GM11168 (cell line): ENCODE results near the gene ALPP.

Experiments
- in situ Hi-C: fragments of 300-500 bp; cut with MboI; formaldehyde crosslinking; loops from one replicate; pipeline ENCODE4 v1.12.0; 2022; ENCODE audit warnings: low sequenced_read_pairs; ENCODE audit not compliant: unreplicated experiment

Gene ALPP

DNA sequence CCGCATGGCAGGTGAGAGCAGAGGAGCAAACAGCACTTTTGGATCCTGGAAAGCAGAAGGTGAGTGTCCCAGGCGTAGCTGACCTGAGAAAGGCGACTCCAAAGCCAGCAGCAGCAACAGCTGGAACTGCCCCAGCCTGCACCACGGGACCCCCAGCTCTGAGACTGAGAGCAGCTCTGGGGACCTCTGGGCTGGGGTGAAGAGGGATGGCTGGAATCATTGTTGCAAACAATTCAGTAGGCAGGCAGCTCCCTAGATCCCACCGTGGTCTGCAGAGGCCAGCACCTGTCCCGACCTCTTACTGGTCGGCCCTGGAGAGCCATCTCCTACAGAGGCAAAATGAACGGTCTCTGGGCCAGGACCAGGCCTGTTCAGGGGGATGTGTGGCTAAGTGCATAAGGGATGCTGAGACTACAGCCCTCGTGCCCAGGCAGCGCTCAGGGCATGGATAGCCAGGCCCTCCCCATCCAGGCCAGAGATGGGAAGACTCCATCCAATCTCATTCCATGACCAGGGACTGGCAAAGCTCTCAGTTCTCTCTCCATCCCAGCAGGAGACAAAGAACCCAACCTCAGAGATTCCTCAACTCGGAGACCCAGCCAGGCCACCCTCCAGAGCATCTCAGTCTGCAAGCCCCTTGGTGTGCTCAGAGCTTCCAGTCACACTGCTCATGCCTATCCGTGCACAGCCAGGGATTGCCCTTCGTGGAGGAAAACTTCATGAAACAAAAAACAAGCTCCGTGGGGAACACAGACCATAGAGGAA, 38.2 kb upstream of the ALPP start:
- in situ Hi-C loops = no loop called here

DNA sequence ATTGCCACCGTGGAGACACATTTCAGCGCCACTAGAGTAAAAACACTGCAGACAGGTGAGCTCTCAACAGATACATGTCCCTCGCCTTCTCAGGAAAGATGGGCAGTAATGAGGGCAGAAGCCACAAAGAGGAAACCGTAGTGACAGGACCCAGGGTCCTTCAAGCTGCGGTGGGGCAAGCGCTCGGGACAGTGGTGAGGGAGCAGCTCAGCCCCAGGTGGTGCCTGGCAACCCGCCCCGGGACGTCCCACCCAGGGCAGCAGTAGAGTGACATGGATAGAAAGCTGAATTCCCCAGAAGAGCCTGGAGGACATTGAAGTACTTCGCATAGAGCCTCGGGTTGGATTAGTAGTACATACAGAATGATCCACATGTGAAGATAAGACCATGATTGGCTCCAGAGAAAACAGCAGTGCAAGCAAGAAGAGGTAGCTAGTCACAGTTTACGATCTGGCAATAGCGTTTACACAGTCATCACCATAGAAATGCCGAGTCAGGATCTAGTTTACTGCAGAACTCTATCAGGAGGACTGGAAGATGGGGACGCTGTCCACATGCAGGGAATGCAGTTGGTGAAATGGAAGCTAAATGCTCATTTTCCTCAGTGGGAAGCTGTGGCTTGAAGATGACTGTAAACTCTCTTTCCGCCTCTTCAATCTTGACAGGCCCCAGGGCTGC, 37.4 kb upstream of the ALPP start:
- in situ Hi-C loops = no loop called here

DNA sequence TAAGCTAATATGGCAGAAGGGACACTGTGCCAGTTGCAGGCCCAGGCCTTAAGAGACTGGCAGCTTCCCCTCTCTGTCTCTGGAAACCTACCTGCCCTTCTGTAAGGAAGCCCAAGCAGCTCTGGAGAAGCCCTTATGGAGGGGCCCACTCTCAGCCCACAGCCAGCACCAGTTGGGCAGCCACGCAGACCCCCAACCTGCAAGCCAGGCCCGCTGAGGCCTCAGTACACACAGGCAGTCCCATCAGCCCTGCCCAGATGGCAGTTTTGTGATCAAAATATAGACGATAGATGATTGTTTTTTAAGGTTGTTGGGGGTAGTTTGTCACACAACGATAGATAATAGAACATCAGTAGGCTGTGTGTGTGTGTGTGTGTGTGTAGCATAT, 36.8 kb upstream of the ALPP start:
- in situ Hi-C loops = no loop called here

DNA sequence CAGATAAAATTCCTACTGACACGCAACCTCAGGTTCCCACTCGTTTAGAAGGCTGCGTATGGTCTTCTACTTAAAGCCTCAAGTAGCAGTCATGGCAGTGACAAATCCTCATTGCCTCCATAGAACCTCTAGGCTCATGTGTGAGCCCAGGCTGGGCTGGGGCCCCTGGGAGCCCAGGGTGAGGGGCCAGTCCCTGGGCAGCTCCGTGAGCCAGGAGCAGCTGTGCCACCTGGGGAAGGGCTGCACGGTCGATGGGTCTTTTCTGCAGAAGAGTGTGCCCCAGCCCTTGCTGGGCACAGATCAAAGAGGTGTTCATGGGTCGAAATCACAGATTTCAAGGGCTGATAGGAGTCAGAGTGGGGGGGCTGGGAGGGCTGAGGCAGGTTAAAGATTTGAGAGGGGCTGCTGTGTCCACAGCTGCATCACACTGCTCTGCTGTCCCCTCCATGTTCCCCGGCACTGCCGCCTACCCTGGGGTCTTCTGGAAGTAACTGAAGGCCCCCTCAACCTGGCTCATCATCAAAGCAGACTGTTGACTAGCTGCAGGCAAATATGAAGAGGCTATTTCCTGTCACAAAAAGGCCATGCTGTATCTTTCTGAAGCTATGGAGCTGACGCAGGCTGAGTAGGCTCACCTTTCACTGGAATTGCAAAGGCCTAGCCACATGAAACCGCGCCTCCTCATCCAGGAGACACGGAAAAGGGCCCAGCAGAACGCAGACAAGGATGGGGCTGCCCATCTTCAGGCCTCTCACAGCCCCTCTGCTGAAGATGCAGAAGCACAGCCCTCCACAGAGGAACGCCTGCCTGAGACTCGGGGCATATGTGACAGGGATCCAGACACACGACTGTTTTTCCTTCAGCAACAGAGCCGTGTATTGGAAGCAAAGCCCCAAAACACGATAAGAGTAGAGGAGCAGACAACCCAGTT, 35.7 kb upstream of the ALPP start:
- in situ Hi-C loops = no loop called here

DNA sequence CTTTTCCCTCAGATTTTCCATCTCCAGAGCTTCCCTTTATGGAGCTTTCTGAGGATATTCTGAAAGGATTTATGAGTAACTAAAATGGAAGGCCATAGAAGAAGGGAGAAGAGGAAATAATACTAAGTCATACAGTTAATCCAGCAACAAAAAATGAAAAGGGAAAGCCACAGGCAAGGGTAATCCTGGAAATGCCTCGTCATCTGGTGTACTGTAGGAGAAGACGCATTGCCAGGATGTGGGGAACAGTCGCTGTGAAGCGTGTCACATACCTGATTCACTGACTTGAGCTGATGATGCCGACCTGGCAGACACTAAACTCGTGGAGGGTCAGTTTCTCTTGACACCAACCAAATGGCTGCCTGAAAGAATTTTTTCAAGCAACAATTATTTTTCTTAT, 34.7 kb upstream of the ALPP start:
- in situ Hi-C loops = no loop called here

DNA sequence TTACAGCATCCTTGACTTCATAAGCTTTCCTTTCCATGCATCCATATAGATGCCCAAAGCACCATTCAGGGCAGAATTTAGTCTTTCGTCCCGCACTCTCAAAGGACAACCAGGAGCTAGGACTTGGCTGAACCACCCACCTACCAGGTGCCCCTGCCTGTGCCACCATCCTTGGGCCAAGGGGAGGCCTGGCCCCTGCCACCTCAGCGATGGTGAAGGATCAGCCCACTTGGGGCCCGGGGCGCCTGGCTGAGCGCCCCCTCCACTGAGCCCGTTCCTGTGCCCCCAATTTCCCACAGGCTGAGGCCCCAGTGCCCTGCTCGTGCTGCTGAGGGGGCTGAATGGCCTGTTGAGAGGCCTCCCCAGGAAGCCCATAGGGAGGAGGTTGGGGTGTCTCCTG, 33.3 kb upstream of the ALPP start:
- in situ Hi-C loops = no loop called here

DNA sequence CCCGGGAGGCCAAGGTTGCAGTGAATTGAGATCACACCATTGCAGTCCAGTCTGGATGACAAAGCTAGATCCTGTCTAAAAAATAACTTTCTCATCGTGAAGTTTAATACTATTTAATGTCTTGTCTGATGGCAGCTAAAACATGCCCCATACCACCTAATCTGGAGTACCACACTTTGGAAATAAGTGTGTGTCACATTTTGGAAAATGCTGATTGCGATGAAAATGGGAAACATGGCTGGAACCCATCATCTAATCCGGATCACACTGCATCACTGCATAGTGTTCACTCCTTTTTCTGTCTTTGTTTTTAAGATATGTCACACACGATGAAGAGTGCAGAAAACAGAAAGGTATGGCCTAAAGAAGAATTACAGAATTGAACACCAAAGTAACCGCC, 31.2 kb upstream of the ALPP start:
- in situ Hi-C loops = no loop called here

DNA sequence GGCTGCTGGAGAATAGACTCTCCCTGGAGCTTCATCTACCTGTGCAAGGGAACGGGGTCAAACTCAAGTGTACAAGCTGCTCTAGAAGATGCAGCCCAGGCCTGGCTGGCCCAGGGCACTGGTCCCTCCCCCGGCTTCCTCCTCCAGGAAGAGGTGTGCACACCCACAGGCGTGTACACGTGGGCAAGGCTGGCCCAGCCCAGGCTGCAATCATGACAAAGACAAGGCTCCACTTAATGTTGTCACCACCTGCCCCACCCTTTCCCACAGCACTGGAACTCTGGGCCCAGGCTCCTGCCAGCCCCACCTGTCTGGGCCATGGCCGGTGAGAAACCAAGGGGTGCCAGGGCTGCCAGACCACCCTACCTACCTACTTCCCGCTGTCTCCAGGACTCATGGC, 29.6 kb upstream of the ALPP start:
- in situ Hi-C loops = no loop called here

DNA sequence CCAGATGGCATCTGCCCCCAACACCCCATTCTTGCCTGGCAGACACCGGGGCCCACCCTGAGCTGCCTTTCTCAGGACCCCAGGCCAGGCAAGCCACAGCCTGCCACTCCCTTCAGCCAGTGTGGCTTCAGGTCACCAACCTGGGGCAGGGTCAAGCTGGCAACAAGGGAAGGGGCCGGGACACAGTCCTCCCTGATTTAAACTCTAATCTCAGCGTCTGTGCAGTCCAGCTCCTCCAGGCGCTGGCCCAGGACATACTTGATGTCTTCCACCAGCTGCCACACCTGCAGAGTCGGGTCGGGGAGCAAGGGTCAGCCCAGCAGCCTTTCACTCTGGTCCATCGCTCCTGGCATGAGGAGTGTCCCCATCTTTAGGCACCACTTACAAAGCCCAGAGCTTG, 29.0 kb upstream of the ALPP start:
- in situ Hi-C loops = no loop called here

DNA sequence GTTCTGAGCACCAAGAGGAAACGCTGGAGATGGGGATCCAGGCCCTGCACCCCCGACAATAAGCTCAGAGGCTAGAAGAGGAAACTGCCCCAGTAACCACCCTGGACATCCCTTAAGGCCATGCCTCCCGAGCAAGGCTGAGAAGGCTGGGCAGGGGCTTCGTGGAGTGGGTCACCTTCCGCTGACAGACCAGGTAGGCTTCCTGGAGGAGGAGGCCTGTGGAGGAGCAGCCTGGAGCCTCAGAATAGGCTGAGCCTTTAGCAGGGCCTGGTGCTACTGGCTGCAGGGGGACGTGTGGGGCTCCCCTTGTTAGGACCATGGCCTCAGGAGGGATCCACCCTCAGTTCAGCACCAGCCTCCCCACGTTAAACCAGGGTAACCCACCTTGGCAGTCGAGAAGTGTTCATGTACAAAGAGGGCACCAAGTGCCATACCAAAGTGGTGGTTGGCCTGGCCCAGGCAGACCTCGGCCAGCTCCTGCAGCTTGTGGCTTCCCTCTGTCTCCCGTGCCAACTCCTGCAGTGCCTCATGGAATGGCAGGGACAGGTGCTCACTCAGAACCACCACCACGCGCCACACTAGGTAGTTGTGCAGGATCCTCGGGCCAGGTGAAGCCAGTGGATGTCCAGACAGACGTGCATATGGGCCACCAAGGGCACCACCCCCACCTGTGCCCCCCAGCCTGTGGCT, 28.5 kb upstream of the ALPP start:
- in situ Hi-C loops = no loop called here

DNA sequence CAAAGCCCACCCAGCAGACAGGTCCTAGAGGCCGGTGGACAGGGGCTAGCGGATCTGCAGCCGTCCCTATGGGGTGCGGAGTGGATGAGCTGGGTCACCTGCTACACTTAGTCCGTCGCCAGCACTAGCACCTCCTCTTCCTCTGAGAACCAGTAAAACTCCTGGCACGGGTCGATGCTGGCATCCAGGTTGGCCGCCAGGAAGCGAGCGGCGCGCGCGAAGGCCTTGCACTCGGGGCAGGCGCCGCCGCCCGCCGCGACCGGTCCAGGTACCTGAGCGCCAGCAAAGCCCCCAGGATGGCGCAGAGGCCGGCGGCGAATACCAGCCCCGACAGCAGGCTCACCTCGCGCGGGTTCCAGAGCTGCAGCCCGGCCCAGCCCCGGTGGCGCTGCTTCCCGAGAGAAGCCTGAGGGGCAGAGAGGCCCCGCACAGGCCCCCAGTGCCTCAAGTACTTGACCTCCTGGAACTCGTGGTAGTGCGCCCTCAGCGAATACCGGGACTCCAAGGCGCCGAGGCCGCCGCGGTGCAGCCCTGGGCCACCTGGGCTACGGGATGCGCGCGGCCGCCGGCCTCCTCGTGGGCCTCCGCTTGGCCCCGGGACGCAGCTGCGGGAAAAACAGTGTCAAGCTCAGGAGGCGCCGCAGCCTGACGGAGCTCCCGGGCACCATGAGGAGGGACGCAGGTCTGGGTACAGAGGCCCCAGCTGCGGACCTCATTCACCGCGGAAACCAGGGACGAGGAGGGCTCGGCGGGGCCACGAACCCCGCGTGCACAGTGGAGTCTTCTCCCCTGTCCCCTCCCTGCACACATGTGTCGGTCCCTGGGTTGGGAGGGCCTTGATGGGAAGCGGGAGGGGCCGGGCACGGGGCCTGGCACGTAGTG, 27.5 kb upstream of the ALPP start:
- in situ Hi-C loops = no loop called here

DNA sequence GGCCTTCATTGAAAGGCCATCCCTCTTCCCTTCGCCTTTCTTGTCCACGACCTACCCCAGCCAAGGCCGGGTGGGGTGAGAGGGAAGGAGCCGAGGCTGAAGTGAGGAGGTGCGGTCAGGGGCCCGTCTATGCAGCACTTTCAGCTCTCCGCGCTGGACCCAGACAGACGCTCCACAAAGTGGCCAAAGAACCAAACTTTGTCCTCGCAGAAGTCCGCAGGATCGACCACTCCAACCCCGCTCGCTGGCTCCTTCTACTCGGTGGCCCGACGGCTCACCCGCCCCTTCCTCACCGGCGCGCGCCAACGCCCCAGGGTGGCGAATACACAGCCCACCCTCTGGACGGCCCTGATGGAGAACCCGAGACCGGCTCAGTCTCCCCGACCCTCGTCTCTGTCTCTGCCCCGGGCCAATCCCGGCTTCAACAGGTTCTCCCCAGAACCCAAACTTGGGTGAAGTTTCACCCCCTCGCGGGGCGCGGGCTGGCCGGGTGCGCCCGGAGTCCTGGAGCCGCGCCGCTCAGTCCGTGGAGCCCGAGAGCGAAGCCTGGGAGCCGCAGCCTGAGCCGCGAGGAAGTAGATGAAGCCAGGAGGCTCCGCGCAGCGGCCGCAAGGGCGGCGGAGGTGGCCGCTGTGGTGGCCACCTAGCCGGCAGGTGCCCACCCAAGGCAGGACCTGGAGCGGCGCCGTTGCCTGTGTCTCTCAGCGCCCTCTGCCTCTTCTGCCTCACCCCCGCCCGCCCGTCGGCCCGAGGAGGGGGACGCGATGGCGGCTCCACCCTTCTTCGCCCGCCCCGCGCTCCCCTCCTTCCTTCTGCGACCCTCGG, 26.7 kb upstream of the ALPP start:
- in situ Hi-C loops = no loop called here

DNA sequence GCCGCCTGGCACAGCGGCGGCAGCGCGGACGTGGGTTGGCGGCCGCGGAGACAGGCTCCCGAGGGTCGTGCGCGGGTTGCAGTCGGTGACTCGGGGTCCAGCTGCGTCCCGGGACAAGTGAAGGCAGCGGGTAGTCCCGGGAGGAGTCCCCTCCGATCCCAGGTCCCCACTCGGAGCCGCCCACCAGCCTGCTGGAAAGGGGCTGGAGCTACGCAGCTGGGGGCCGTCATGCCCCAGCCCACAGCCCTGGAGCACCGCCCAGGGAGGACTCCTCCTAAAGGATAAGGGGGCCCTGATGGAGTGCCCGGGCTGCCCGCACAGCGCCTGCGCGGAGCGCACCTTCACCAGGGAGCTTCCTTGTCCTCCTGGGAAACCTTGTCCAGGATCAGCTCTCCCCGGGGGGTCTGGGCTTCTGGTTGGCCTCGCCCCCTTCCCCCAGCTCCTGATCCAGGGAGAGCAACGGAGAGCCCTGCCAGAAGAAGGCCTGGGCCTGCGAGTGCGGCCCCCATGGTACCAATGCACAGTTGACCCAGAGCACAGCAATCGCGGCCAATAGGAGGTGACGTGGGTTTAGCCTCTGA, 25.9 kb upstream of the ALPP start:
- in situ Hi-C loops = no loop called here

DNA sequence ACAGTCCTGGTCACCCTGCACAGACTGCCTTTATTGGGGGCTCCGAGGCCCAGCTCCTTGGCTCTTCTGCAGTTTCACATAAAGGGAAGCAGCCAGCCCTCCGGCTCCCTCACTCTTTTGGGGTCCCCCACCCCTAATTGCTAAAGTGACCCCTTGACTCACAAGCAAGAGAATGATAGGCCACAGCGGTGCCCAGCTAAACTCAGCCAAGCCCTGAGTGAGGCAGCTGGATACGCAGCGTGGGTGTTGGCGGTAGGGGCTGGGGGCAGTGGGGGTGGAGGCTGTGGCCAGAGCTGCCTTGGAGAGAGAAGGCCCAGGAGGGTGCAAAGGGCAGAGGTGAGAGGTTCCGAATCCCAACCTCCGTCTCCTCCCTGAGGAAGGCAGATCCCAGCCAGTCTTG, 25.5 kb upstream of the ALPP start:
- in situ Hi-C loops = no loop called here

DNA sequence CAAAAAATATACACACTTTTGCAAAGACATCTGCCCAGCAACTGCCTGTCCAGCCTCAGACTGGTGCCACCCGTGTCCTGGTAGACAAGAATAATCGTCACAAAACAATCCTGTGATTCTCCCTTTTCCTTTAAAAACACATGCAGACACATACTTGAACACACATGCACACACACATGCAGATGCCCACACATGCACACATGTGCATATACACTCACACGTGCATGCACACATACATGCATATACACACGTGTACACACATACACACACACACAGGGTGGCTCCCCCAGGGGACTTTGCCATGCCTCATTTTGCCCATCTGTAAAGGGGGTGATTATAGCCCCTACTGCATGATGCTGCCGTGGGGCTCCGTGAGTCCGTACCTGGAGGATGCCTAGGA, 24.9 kb upstream of the ALPP start:
- in situ Hi-C loops = no loop called here

DNA sequence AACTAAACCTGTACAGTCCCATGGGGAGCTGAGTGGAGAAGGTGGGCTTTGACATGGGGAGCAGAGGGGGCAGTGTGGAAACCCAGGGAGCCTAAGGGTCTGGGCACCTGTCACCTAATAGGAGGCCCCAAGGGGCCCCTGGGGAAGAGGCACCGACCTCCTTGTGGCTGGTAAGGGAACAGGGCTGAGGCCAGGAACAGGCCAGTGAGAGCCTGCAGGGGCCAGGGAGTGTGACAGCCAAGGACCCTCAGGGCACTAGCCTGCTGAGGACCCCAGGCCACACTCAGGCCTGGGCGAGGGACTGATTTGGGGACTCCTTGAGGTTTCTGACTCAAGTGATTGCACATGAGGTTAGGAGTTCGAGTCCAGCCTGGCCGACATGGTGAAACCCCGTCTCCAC, 24.5 kb upstream of the ALPP start:
- in situ Hi-C loops = no loop called here

DNA sequence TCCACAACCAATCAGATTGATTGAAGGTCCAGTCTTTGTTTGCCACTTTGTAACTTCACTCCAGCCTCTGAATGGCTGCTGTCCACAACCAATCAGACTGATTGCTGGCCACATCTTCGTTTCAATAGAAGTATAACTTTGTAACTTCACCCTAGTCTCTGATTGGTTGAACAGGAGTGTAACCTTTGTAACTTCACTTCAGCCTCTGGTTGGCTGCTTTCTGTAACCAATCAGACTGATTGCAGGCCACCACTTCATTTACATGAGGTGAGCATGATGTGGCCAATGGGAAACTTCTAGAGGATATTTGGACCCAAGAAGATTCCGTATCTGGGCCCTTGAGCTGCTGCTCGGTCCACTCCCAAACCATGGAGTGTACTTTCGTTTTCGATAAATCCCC, 16.9 kb upstream of the ALPP start:
- in situ Hi-C loops = no loop called here

DNA sequence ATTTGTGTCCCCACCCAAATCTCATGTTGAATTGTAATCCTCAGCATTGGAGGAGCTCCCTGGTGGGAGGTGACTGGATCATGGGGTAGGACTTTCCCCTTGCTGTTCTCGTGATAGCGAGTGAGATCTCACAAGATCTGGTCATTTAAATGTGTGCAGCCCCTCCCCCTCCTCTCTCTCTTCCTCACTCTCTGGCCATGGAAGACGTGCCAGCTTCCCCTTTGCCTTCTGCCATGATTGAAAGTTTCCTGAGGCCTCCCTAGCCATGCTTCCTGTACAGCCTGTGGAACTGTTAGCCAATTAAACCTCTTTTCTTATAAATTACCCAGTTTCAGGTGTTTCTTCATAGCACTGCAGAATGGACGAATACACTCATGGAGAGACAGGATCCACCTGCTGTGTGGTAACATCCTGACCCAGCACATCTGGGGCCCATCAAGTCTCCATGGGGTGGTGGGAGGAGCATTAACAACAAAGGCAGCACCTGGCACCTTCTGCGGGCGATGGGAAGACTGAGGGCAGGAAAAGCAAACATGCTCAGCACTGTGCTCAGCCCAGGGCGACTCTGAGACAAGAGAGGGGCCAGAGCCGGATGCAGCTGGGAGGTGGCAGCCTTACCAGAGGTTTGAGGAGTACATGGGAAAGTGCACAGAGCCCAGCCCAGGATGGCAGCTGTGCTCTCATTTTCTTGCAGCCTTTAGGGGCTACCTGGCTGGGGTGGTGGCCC, 16.2 kb upstream of the ALPP start:
- in situ Hi-C loops = no loop called here
